Activated CD4-positive, alpha-beta memory T cell treated with anti-CD3 and anti-CD28 coated beads, Interleukin-2, amount 10 ng/mL, durations not matched to agents 7 days and 5 days (primary cell): ENCODE measurements around the gene TIFAB. TPM values are rescaled to one million over a fixed set of nuclear protein-coding genes. Genes with fewer than 3 reads are reported as not detected.

Experiments
- CTCF ChIA-PET: fragments of 350-600 bp; sonication (Branson Sonifier 250); formaldehyde crosslinking; loops from one replicate; lab custom pipeline; 2021; ENCODE audit warnings: antibody characterized with exemption, inconsistent platforms; lab: Charles Lee
- POLR2A ChIA-PET: fragments of 350-600 bp; sonication (Branson Sonifier 250); formaldehyde crosslinking; loops from one replicate; lab custom pipeline; 2021; ENCODE audit warnings: antibody characterized with exemption; lab: Charles Lee
- DNase-seq: peaks from one replicate; pipeline ENCODE4 v3.0.0-alpha.2; 2020
- H3K27ac Mint-ChIP-seq: one replicate; pipeline ENCODE4 v1.8.0; 2021; ENCODE audit warnings: mild to moderate bottlenecking, mixed read lengths
- H3K27me3 Mint-ChIP-seq: one replicate; pipeline ENCODE4 v1.8.0; 2021; ENCODE audit warnings: mixed read lengths
- H3K36me3 Mint-ChIP-seq: one replicate; pipeline ENCODE4 v1.8.0; 2021; ENCODE audit warnings: low read depth, mixed read lengths
- H3K4me1 Mint-ChIP-seq: one replicate; pipeline ENCODE4 v1.8.0; 2021; ENCODE audit warnings: mixed read lengths
- H3K4me3 Mint-ChIP-seq: one replicate; pipeline ENCODE4 v1.8.0; 2021; ENCODE audit warnings: mild to moderate bottlenecking, mixed read lengths
- H3K9me3 Mint-ChIP-seq: one replicate; pipeline ENCODE4 v1.8.0; 2021; ENCODE audit warnings: mixed read lengths
- total RNA-seq, 2 experiments: library from RNA; stranded (reverse); gene quantifications; one replicate each; pipeline ENCODE4 v1.2.3, GENCODE V29; 2021

TIFAB gene
- total RNA-seq, 2 experiments from 2014 or later = not detected

GRCh38 chr5:135462304-135462703 is 10.2 kb upstream of the TIFAB start:
- H3K27ac Mint-ChIP-seq = no peak overlapping the region
- H3K9me3 Mint-ChIP-seq = no peaks in the 10 kb centered on the region
- H3K4me3 Mint-ChIP-seq = no peak overlapping the region
- peaks cover 44% of the 10 kb centered on the region for H3K27me3 Mint-ChIP-seq
- POLR2A ChIA-PET = interaction anchor here (1.4 kb wide), 1 partner anchor 90 kb away, joined by 4 read pairs; no protein-coding TSS in a partner anchor
- CTCF ChIA-PET = interaction anchor here (0.7 to 9.9 kb wide), 13 partner anchors 10 to 199 kb away, joined by 3 to 211 read pairs (median 5); no protein-coding TSS in a partner anchor
- no peaks in the 10 kb centered on the region for H3K36me3 Mint-ChIP-seq
- DNase-seq = peak; percentile 66
- H3K4me1 Mint-ChIP-seq = peaks cover 7% of the 10 kb centered on the region

- Mint-ChIP-seq H3K27ac (no peak overlapping the region), H3K9me3 (no peaks in the 10 kb centered on the region), H3K4me1 (peaks cover 7% of the 10 kb centered on the region), H3K27me3 (peaks cover 40% of the 10 kb centered on the region), H3K36me3 (no peaks in the 10 kb centered on the region), H3K4me3 (no peak overlapping the region)
- POLR2A ChIA-PET = interaction anchor here (1.4 kb wide), 1 partner anchor 90 kb away, joined by 4 read pairs; no protein-coding TSS in a partner anchor
- DNase-seq = no peak
- CTCF ChIA-PET = interaction anchor here (0.7 to 9.9 kb wide), 13 partner anchors 11 to 199 kb away, joined by 3 to 211 read pairs (median 5); no protein-coding TSS in a partner anchor
These were observed 9.5 kb upstream of the TIFAB start for GRCh38 chr5:135461481-135462151.

GRCh38 chr5:135460246-135461033 is 8.3 kb upstream of the TIFAB start:
- POLR2A ChIA-PET = interaction anchor here (0.6 kb wide), 1 partner anchor 62 kb away, joined by 4 read pairs; no protein-coding TSS in a partner anchor
- DNase-seq = no peak

GRCh38 chr5:135458921-135459331 is 6.8 kb upstream of the TIFAB start:
- DNase-seq = no peak
- CTCF ChIA-PET = interaction anchor here (1.8 to 6.0 kb wide), 3 partner anchors 29 to 103 kb away, joined by 5 to 79 read pairs (median 39); no protein-coding TSS in a partner anchor
- Mint-ChIP-seq H3K27me3 (peaks cover 32% of the 10 kb centered on the region), H3K4me1 (peaks cover 3% of the 10 kb centered on the region), H3K36me3 (no peaks in the 10 kb centered on the region), H3K9me3 (no peaks in the 10 kb centered on the region), H3K27ac (no peak overlapping the region), H3K4me3 (no peak overlapping the region)
- POLR2A ChIA-PET = no interaction called here

More at GRCh38 chr5:135460246-135461033, 8.3 kb upstream of the TIFAB start:
- Mint-ChIP-seq H3K9me3 (no peaks in the 10 kb centered on the region), H3K27me3 (peaks cover 36% of the 10 kb centered on the region), H3K27ac (no peak overlapping the region), H3K4me3 (no peak overlapping the region), H3K36me3 (no peaks in the 10 kb centered on the region), H3K4me1 (peaks cover 3% of the 10 kb centered on the region)
- CTCF ChIA-PET = interaction anchor here (1.2 to 9.9 kb wide), 4 partner anchors 34 to 107 kb away, joined by 3 to 211 read pairs (median 94); no protein-coding TSS in a partner anchor

GRCh38 chr5:135458356-135458755 is 6.2 kb upstream of the TIFAB start:
- ChIA-PET CTCF (interaction anchor here (1.1 to 6.0 kb wide), 11 partner anchors 8 to 217 kb away, joined by 3 to 79 read pairs (median 5); no protein-coding TSS in a partner anchor), POLR2A (no interaction called here)
- no peak overlapping the region for H3K27ac Mint-ChIP-seq
- no peak overlapping the region for H3K4me3 Mint-ChIP-seq
- H3K36me3 Mint-ChIP-seq = no peaks in the 10 kb centered on the region
- H3K9me3 Mint-ChIP-seq = no peaks in the 10 kb centered on the region
- peaks cover 3% of the 10 kb centered on the region for H3K4me1 Mint-ChIP-seq
- DNase-seq = no peak
- H3K27me3 Mint-ChIP-seq = peaks cover 33% of the 10 kb centered on the region

- ChIA-PET CTCF (interaction anchor here (0.8 to 6.0 kb wide), 25 partner anchors 9 to 313 kb away, joined by 3 to 79 read pairs (median 4); partner anchors contain the start of gene DCANP1), POLR2A (no interaction called here)
- Mint-ChIP-seq H3K27me3 (peaks cover 36% of the 10 kb centered on the region), H3K27ac (no peak overlapping the region), H3K36me3 (no peaks in the 10 kb centered on the region), H3K4me1 (peaks cover 3% of the 10 kb centered on the region), H3K4me3 (no peak overlapping the region), H3K9me3 (no peaks in the 10 kb centered on the region)
- peak; percentile 68 for DNase-seq
These were observed 5.4 kb upstream of the TIFAB start for GRCh38 chr5:135457424-135458071.

GRCh38 chr5:135456238-135457099 is 4.3 kb upstream of the TIFAB start:
- Mint-ChIP-seq H3K27ac (no peak overlapping the region), H3K9me3 (no peaks in the 10 kb centered on the region), H3K4me1 (no peaks in the 10 kb centered on the region), H3K27me3 (peaks cover 30% of the 10 kb centered on the region), H3K4me3 (no peak overlapping the region), H3K36me3 (no peaks in the 10 kb centered on the region)
- POLR2A ChIA-PET = no interaction called here
- no peak for DNase-seq
- CTCF ChIA-PET = interaction anchor here (0.7 to 6.0 kb wide), 14 partner anchors 8 to 113 kb away, joined by 3 to 79 read pairs (median 5); partner anchors contain the start of gene DCANP1

- no peak overlapping the region for H3K4me3 Mint-ChIP-seq
- no peaks in the 10 kb centered on the region for H3K9me3 Mint-ChIP-seq
- POLR2A ChIA-PET = no interaction called here
These were observed 3.7 kb upstream of the TIFAB start for GRCh38 chr5:135455876-135456237.

GRCh38 chr5:135454946-135455345 is 2.8 kb upstream of the TIFAB start:
- H3K4me1 Mint-ChIP-seq = no peaks in the 10 kb centered on the region
- ChIA-PET POLR2A (no interaction called here), CTCF (interaction anchor here (1.2 to 6.0 kb wide), 3 partner anchors 12 to 98 kb away, joined by 5 to 79 read pairs (median 22); no protein-coding TSS in a partner anchor)
- no peak overlapping the region for H3K4me3 Mint-ChIP-seq
- no peaks in the 10 kb centered on the region for H3K36me3 Mint-ChIP-seq
- no peak overlapping the region for H3K27ac Mint-ChIP-seq
- no peak for DNase-seq
- peaks cover 20% of the 10 kb centered on the region for H3K27me3 Mint-ChIP-seq
- no peaks in the 10 kb centered on the region for H3K9me3 Mint-ChIP-seq

More at GRCh38 chr5:135455876-135456237, 3.7 kb upstream of the TIFAB start:
- H3K36me3 Mint-ChIP-seq = no peaks in the 10 kb centered on the region
- H3K4me1 Mint-ChIP-seq = no peaks in the 10 kb centered on the region
- no peak for DNase-seq
- CTCF ChIA-PET = interaction anchor here (0.7 to 6.0 kb wide), 6 partner anchors 11 to 110 kb away, joined by 4 to 79 read pairs (median 10); no protein-coding TSS in a partner anchor
- peaks cover 26% of the 10 kb centered on the region for H3K27me3 Mint-ChIP-seq
- no peak overlapping the region for H3K27ac Mint-ChIP-seq

- no peak for DNase-seq
- POLR2A ChIA-PET = no interaction called here
- no peaks in the 10 kb centered on the region for H3K4me1 Mint-ChIP-seq
- H3K27ac Mint-ChIP-seq = no peak overlapping the region
- H3K27me3 Mint-ChIP-seq = peaks cover 17% of the 10 kb centered on the region
- no peak overlapping the region for H3K4me3 Mint-ChIP-seq
- H3K36me3 Mint-ChIP-seq = no peaks in the 10 kb centered on the region
- no peaks in the 10 kb centered on the region for H3K9me3 Mint-ChIP-seq
- CTCF ChIA-PET = no interaction called here
These were observed 1.5 kb upstream of the TIFAB start for GRCh38 chr5:135453613-135454012.

GRCh38 chr5:135451581-135452320 is 400 bp downstream of the TIFAB start:
- Mint-ChIP-seq H3K27me3 (peaks cover 13% of the 10 kb centered on the region), H3K4me3 (no peak overlapping the region), H3K9me3 (no peaks in the 10 kb centered on the region), H3K36me3 (no peaks in the 10 kb centered on the region), H3K4me1 (no peaks in the 10 kb centered on the region), H3K27ac (no peak overlapping the region)
- ChIA-PET CTCF (no interaction called here), POLR2A (no interaction called here)
- no peak for DNase-seq
